ENCODE results near the gene LGI1. TPM values are rescaled to one million over a fixed set of nuclear protein-coding genes. Genes with fewer than 3 reads are reported as not detected.

Gene LGI1
- total and polyA plus RNA-seq, 2 experiments from 2014 or later = not detected

DNA sequence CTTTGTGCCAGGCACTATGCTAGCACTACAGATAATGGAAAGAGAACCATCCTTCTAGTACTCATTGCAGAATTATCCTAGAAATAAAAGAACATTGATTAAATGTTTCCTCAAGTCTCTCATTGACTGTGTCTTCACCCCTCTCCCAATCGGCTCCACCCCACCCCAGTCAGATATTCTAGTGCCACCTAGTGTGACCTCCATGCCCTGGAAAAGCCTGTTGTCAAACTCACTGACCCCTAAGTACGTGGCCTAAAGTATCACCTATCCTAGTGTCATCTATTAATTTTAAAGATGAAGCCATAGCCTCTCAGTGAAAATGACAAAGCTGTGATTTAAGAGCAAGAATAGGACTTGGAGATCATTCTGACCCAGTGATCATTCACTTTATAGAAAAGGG, 26.3 kb downstream of the LGI1 start:
- no peak overlapping the region for H3K4me3 ChIP-seq
- H3K36me3 ChIP-seq = no peaks in the 10 kb centered on the region
- no peaks in the 10 kb centered on the region for H3K4me1 ChIP-seq (ENCODE audit: low read depth)
- DNase-seq (ENCODE audit: low read depth in 1 of 2, low spot score in 1 of 2) = no peak
- H3K27me3 ChIP-seq = no peaks in the 10 kb centered on the region
- no peaks in the 10 kb centered on the region for H3K9me3 ChIP-seq (ENCODE audit: low read depth)
- no peak overlapping the region for H3K27ac ChIP-seq
- TF ChIP-seq, protein P1, sequence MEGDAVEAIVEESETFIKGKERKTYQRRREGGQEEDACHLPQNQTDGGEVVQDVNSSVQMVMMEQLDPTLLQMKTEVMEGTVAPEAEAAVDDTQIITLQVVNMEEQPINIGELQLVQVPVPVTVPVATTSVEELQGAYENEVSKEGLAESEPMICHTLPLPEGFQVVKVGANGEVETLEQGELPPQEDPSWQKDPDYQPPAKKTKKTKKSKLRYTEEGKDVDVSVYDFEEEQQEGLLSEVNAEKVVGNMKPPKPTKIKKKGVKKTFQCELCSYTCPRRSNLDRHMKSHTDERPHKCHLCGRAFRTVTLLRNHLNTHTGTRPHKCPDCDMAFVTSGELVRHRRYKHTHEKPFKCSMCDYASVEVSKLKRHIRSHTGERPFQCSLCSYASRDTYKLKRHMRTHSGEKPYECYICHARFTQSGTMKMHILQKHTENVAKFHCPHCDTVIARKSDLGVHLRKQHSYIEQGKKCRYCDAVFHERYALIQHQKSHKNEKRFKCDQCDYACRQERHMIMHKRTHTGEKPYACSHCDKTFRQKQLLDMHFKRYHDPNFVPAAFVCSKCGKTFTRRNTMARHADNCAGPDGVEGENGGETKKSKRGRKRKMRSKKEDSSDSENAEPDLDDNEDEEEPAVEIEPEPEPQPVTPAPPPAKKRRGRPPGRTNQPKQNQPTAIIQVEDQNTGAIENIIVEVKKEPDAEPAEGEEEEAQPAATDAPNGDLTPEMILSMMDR (IDR thresholded peaks at IDR 0.05; ENCODE audit: low read depth, low read length) = no peak

DNA sequence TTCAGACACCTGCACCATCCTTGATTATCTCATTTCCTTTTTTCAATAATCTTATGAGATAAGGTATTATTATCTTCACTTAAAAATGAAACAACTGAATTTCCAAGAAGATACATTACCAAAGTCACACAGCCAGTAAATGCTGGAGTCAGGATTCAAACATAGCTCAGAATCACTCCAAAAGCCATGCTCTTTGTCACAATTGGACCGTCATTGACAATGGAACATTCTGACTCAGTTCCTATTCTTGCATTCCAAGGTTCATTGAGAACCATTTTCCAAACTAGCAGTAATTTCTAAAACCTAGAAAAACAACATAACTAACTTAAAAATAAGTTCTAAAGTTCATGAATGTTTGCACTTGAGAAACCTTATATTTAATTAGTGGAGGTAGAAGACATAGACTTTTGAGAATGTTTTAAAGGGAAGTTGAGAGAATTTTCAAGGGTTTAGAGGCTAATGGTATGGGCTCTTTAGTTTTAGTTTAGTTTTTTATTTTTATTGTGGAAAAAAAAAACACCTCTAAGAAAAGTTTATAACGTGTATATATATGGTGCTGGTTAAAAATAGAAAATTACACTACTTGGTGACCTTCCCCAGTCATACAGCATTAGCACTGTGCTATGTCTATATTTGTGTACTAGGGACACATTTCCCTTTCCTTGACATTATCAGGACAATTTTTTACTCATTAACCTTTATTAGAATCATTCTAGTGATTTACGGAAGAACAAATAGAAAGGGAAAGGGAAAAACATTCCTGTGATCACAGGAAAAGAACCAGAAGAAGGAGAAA, 30.9 kb downstream of the LGI1 start:
- H3K9me3 ChIP-seq (ENCODE audit: low read depth) = no peaks in the 10 kb centered on the region
- DNase-seq (ENCODE audit: low read depth in 1 of 2, low spot score in 1 of 2) = no peak
- no peaks in the 10 kb centered on the region for H3K4me1 ChIP-seq (ENCODE audit: low read depth)
- H3K27me3 ChIP-seq = no peaks in the 10 kb centered on the region
- no peaks in the 10 kb centered on the region for H3K36me3 ChIP-seq
- H3K4me3 ChIP-seq = no peak overlapping the region
- TF ChIP-seq, protein P1 (IDR thresholded peaks at IDR 0.05; ENCODE audit: low read depth, low read length) = no peak
- no peak overlapping the region for H3K27ac ChIP-seq

DNA sequence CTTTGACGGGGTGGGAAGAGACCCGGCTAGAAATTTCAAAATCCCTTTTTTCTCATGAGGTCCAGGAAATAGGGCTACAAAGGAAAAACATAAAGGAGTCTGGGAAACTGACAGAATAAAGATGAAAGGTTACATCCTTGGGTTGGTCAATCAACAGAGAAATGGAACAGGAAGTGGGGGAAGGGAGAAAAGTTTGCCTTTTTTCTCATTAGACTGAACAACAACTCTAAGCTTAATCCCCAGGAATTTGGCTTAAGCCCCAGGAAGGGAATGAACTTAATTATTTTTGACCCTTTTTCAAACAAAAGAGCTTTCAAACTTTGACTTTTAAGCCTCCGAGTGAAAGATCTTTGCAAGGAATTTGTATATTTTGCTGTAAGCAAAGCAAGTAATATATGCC, 32.7 kb downstream of the LGI1 start:
- Histone ChIP-seq H3K27ac (no peak overlapping the region), H3K36me3 (no peaks in the 10 kb centered on the region), H3K27me3 (no peaks in the 10 kb centered on the region), H3K4me1 (ENCODE audit: low read depth) (no peaks in the 10 kb centered on the region), H3K4me3 (no peak overlapping the region), H3K9me3 (ENCODE audit: low read depth) (no peaks in the 10 kb centered on the region)
- TF ChIP-seq, protein P1 (IDR thresholded peaks at IDR 0.05; ENCODE audit: low read depth, low read length) = no peak
- no peak for DNase-seq (ENCODE audit: low read depth in 1 of 2, low spot score in 1 of 2)

DNA sequence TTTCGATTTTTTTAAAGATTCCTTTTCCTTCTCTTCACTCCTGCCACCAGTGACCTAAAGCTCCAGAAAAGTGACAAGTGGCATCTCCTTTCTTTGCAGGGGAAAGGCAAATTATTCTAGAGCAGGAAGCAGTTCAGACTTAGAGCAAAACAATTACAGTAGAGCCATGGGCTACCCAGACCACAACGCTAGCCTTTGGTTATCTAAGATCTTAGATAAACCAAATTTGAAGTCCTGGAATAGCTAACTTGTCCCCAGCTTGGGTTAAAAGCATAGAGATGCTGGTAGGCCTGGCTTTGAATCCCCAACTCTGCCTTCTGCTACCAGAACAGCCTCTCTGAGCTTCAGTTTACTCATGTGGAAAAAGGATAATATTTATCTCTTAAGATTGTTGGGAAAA, 38.4 kb downstream of the LGI1 start:
- no peaks in the 10 kb centered on the region for H3K4me1 ChIP-seq (ENCODE audit: low read depth)
- TF ChIP-seq, protein P1 (IDR thresholded peaks at IDR 0.05; ENCODE audit: low read depth, low read length) = no peak
- H3K27ac ChIP-seq = no peak overlapping the region
- no peaks in the 10 kb centered on the region for H3K9me3 ChIP-seq (ENCODE audit: low read depth)
- no peaks in the 10 kb centered on the region for H3K36me3 ChIP-seq
- no peak for DNase-seq (ENCODE audit: low read depth in 1 of 2, low spot score in 1 of 2)
- no peak overlapping the region for H3K4me3 ChIP-seq
- no peaks in the 10 kb centered on the region for H3K27me3 ChIP-seq

DNA sequence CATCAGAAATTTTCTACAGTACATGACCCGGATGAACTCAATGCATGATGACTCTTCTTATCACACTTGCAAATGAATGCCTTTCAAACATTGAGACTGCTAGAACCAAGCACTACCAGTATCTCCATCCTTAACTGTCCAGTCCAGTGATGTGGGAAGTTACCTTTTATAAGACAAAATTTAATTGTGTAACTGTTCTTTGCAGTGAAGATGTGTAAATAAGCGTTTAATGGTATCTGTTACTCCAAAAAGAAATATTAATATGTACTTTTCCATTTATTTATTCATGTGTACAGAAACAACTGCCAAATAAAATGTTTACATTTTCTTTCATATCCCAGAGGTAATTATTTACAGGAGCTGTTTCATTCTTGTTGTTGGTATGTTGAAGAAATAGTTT, 40.1 kb downstream of the LGI1 start:
- Histone ChIP-seq H3K9me3 (ENCODE audit: low read depth) (no peaks in the 10 kb centered on the region), H3K4me1 (ENCODE audit: low read depth) (no peaks in the 10 kb centered on the region), H3K36me3 (no peaks in the 10 kb centered on the region), H3K4me3 (no peak overlapping the region), H3K27ac (no peak overlapping the region), H3K27me3 (no peaks in the 10 kb centered on the region)
- TF ChIP-seq, protein P1 (IDR thresholded peaks at IDR 0.05; ENCODE audit: low read depth, low read length) = no peak
- no peak for DNase-seq (ENCODE audit: low read depth in 1 of 2, low spot score in 1 of 2)

Data from cardiac muscle cell (in vitro differentiated cells and primary cell).